Measurements from ENCODE around the gene CLASP1.
A peak's percentile ranks its signal among the peaks of the same experiment; 100 is the strongest.
"Not testable (repeated sequence)": the region's sequence is repeated elsewhere in the genome, so short reads cannot be mapped to it uniquely, and the experiment has no call there.

Gene CLASP1

DNA sequence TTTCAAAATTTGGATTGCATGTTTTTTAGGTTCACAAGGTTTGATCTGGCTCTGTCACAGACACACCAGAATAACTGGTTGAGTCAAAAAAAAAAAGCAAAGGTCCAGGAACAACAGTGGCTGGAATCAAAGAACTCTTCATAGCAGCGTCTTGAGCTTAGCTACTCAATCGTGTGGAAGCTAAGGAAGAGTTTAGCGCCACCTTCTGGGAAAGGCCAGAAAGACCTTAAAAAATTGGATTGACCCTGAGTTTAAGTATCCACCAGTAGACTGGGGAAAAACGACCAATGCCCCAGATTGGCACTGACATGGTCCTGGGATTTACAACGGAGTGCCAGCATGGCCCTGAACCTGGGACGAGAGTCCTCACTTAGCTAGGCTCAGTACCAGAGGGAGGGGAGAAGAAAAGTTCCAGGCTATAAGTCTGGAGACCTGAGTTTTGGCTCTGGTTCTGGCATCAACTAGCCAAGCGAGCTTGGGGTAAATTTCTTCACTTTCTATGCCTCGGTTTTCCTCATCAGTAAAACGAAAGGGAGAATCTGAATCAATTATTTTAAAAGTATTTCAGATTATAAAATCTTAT lies 293.1 kb downstream of the CLASP1 start:
- Mint-ChIP-seq H3K27ac (peak overlapping the region; percentile 17 to 35), H3K4me3 (no peak overlapping the region), H3K27me3 (no peaks in the 10 kb centered on the region), H3K36me3 (ENCODE audit: insufficient read depth) (peaks cover 55% of the 10 kb centered on the region), H3K4me1 (ENCODE audit: low read depth in 2 of 2) (no peaks in the 10 kb centered on the region), H3K9me3 (no peaks in the 10 kb centered on the region)
- ATAC-seq (replicated peaks) (no peak), DNase-seq (peak in 1 of 3 experiments; percentile 20)

DNA sequence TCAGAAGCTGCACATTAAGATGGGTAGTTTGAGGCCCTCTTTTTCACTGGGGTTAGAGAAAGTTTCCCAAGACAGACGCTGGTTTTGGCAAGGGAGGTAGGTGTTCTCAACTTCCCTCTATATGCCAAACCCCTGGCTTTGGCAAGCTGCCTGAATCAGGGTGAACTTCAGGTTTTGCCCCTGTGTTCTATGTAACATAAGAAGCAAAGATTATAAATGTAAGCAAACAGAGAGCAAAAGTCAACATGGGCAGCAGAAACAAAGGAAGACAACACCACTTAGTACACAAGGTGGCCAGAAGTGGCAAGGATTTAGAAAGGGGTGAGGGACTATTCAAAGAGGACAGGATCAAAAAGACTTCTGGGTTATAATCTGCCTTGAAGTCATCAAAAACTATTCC lies 293.8 kb downstream of the CLASP1 start:
- no peak overlapping the region for H3K4me3 Mint-ChIP-seq
- H3K27me3 Mint-ChIP-seq = no peaks in the 10 kb centered on the region
- H3K4me1 Mint-ChIP-seq (ENCODE audit: low read depth in 2 of 2) = no peaks in the 10 kb centered on the region
- ATAC-seq (replicated peaks) (no peak), DNase-seq (no peak)
- H3K9me3 Mint-ChIP-seq = no peaks in the 10 kb centered on the region
- no peak overlapping the region for H3K27ac Mint-ChIP-seq
- peaks cover 53% of the 10 kb centered on the region for H3K36me3 Mint-ChIP-seq (ENCODE audit: insufficient read depth)

DNA sequence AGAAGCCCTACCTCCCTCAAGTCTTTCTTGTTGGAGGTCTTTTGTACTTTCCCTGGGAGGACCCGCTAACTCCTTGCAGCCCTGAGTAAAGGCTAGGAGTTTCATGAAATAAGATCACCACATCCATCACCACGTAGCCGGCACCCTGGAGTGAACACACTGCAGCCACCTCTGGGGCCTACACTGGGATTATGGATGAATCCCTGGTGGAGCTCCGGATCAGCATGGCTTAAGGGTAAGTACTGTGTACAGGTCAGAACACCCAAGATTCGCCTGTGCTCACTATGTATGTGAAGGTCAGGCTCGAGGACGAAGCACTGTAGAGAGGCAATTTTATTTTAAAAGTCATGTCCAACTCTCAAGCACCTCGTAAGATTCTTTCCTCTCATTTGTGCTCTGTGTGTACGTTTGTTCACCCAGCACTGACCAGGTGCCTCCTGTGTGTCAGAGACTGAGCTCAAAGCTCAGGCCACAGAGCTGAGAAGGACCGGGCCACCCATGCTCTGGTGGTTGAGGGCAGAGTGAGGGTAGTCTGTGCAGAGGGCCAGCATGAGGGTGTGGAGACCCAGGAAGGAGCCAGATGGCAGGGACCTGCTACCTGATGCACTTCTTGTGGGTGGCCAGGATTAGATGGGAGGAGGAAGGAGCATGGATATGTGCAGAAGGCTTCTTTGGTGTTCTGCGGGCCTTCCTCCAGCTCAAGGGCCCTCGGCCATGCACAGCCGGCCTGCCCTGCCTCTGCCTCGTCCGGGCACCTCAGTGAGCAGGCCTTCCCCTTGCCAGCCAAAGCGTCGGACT lies 297.5 kb downstream of the CLASP1 start:
- Mint-ChIP-seq H3K27me3 (no peaks in the 10 kb centered on the region), H3K27ac (peak overlapping the region; percentile 39 to 79)

DNA sequence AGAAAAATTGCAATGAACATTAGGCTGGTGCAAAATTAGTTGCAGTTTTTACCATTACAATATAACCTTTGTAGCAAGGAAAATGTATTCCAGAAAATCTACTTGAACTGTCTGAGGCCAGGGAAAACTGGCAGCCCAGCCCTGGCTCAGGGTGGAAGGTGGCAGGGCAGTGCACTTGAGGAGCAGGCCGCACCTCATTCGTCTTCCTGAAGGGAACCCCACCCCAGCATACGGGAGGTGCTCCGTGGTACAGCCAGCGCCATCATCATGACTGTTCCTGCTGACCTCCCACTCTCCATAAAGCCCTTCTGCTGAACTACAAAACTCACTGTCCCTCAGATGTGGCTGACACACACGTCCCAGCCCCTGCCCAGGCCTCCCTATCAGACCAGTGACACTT lies 298.4 kb downstream of the CLASP1 start:
- H3K27me3 Mint-ChIP-seq = no peaks in the 10 kb centered on the region
- H3K4me3 Mint-ChIP-seq = no peak overlapping the region
- ATAC-seq (replicated peaks) (no peak), DNase-seq (no peak)
- peaks cover 63% of the 10 kb centered on the region for H3K36me3 Mint-ChIP-seq (ENCODE audit: insufficient read depth)
- peak overlapping the region; percentile 39 to 79 for H3K27ac Mint-ChIP-seq
- no peaks in the 10 kb centered on the region for H3K4me1 Mint-ChIP-seq (ENCODE audit: low read depth in 2 of 2)
- H3K9me3 Mint-ChIP-seq = no peaks in the 10 kb centered on the region

More for the DNA sequence above, 297.5 kb downstream of the CLASP1 start:
- DNase-seq (no peak), ATAC-seq (replicated peaks) (no peak)
- Mint-ChIP-seq H3K9me3 (no peaks in the 10 kb centered on the region), H3K4me1 (ENCODE audit: low read depth in 2 of 2) (no peaks in the 10 kb centered on the region), H3K36me3 (ENCODE audit: insufficient read depth) (peaks cover 59% of the 10 kb centered on the region), H3K4me3 (no peak overlapping the region)

DNA sequence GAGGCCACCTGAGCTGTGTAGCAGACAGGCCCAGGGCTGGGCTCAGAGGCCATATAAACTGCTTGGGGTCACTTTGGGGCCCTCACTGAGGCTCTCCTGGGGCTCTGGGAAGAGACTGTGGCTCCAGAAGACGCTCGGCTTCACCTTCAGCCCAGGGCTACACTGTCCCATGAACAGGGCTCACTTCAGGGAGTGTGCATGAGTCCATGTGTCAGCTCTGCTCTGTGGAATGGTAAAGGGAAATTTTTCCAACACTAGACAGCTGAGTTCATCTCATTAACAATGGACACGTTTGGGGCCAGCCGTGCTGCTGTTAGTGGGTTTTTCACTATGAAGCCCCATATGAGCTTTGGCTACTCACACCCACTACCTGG lies 298.9 kb downstream of the CLASP1 start:
- Mint-ChIP-seq H3K27me3 (no peaks in the 10 kb centered on the region), H3K27ac (peak overlapping the region in 1 of 2 donors; percentile 39), H3K9me3 (no peaks in the 10 kb centered on the region), H3K4me3 (no peak overlapping the region), H3K4me1 (ENCODE audit: low read depth in 2 of 2) (no peaks in the 10 kb centered on the region), H3K36me3 (ENCODE audit: insufficient read depth) (peaks cover 68% of the 10 kb centered on the region)
- ATAC-seq (replicated peaks) (no peak), DNase-seq (no peak)

DNA sequence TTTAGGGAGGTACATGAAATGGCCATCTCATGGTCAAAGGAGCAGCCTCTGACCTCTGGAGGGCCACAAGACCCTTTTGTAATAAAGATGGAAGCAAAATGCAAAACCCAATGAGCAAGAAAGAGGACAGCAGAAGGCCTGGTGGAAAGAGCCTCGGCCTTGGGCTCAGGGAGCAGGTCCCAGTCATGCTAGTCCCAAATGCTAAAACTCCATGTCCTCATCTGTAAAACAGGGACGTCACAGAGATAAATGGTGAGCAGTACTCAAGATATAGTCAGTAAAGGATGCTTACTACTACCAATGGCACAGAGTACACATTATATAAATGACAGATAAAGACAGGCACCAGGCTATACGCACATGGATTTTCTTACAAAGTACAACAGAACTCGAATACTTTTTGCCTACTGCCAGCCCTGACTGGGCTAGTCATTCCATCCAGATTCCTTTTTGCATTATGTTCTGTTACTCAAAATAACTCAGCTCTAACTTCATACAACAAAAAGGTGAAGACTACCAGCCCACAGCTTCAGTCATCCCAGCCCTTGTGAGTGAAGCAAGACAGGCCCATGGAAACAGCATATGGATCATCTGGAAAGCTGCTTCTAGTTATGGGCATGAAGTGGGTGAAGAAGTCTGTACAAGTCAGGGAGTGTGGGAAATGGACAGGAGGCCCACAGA lies 299.4 kb downstream of the CLASP1 start:
- no peaks in the 10 kb centered on the region for H3K27me3 Mint-ChIP-seq
- no peak for DNase-seq
- H3K36me3 Mint-ChIP-seq (ENCODE audit: insufficient read depth) = peaks cover 69% of the 10 kb centered on the region
- no peak for ATAC-seq (replicated peaks)
- no peaks in the 10 kb centered on the region for H3K4me1 Mint-ChIP-seq (ENCODE audit: low read depth in 2 of 2)
- H3K27ac Mint-ChIP-seq = no peak overlapping the region
- H3K4me3 Mint-ChIP-seq = no peak overlapping the region
- H3K9me3 Mint-ChIP-seq = no peaks in the 10 kb centered on the region

DNA sequence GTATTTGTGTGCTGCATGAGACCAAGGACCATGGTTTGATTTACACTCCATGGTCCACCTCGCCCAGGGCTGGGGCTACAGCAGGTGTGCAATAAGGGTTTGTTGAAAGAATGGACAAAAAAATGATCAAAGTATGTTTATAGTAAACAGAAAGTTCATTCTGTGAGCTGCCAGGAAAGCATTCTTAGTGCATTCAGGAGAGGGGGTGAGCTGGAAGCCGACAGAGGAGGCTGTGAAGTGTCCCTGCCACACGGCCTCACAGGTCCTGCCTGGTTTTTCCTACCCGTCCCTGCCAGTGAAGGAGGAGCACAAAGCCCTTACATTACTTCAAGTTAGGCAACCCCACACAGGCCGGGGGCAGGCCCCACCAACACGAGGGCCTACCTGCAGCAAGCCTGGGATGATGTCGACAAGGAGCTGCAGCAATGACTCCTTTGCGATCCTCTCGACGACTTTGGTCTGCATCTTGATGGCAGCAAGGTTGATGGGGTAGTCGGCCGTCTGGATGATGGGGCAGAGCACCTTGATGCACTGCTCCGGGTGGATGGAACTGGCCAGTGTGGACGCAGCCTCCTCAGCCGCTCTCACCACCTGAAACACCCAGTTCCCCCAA lies 301.0 kb downstream of the CLASP1 start:
- Mint-ChIP-seq H3K27me3 (no peaks in the 10 kb centered on the region), H3K27ac (peak overlapping the region in 1 of 2 donors; percentile 75), H3K36me3 (ENCODE audit: insufficient read depth) (peaks cover 71% of the 10 kb centered on the region)

DNA sequence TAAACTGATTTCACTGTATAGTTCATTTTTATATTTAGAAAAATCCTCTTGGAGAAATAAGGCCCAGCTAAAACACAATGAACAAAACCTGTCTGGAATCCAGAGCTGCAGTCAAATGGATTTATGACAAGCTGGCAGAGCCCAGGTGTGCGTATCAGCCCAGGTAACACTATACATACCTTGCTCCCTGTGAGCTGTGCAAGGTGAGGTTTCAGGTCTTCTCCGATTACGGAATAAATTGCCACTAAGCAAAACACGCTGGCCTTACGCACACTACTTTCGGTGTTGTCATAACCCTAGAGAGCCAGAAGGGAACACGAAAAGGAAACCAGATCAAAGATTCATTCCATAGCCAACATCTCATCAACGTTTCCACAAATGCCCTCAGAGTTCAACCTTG lies 302.4 kb downstream of the CLASP1 start:
- Mint-ChIP-seq H3K27me3 (no peaks in the 10 kb centered on the region), H3K4me3 (no peak overlapping the region), H3K36me3 (ENCODE audit: insufficient read depth) (peaks cover 70% of the 10 kb centered on the region), H3K27ac (no peak overlapping the region), H3K9me3 (no peaks in the 10 kb centered on the region), H3K4me1 (ENCODE audit: low read depth in 2 of 2) (no peaks in the 10 kb centered on the region)
- ATAC-seq (replicated peaks) (no peak), DNase-seq (no peak)

More for the DNA sequence above, 301.0 kb downstream of the CLASP1 start:
- ATAC-seq (replicated peaks) (no peak), DNase-seq (no peak)
- no peaks in the 10 kb centered on the region for H3K4me1 Mint-ChIP-seq (ENCODE audit: low read depth in 2 of 2)
- no peaks in the 10 kb centered on the region for H3K9me3 Mint-ChIP-seq
- no peak overlapping the region for H3K4me3 Mint-ChIP-seq

DNA sequence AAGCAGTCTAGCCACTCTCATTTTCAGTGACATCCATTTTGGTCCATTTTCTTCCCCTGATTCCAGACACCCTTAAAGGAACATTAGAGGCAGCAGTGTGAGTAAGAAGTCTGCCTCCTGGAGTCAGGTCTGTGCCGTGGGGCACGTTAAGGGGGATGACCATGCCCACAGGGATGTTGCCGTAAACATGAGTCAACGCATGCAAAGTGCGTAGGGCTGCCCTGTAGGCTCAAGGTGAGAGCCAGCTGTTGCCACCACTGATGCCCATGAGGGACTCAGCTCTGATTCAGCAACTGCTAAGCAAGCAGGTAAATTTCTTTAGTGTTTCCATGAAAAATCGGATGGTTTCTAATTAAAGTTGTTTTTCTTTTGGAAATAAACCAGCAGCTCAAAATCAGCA lies 302.9 kb downstream of the CLASP1 start:
- no peaks in the 10 kb centered on the region for H3K9me3 Mint-ChIP-seq
- ATAC-seq (replicated peaks) (no peak), DNase-seq (no peak)
- H3K27ac Mint-ChIP-seq = no peak overlapping the region
- no peak overlapping the region for H3K4me3 Mint-ChIP-seq
- H3K27me3 Mint-ChIP-seq = no peaks in the 10 kb centered on the region
- peaks cover 69% of the 10 kb centered on the region for H3K36me3 Mint-ChIP-seq (ENCODE audit: insufficient read depth)
- no peaks in the 10 kb centered on the region for H3K4me1 Mint-ChIP-seq (ENCODE audit: low read depth in 2 of 2)

DNA sequence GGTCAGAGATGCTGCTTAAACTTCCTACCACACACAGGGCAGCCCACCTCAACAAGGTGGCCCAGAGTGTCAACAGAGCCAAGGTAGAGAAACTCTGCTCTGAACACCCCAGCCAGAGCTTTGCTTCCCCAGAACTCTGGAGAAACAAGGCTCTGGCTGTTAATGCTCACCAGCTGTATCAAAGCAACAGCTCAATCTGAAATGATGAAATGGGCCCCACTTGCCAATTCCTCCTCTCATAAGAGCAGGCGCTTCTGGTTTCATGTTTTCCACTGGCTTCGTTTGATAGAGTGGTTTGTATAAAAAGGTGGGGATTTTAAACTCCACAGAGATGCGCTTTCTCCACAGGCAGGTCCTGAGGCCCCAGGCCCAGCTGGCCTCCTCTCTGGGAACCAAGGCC lies 303.4 kb downstream of the CLASP1 start:
- H3K36me3 Mint-ChIP-seq (ENCODE audit: insufficient read depth) = peaks cover 70% of the 10 kb centered on the region
- ATAC-seq (replicated peaks) (no peak), DNase-seq (no peak)
- no peak overlapping the region for H3K4me3 Mint-ChIP-seq
- H3K27me3 Mint-ChIP-seq = no peaks in the 10 kb centered on the region
- no peaks in the 10 kb centered on the region for H3K4me1 Mint-ChIP-seq (ENCODE audit: low read depth in 2 of 2)
- H3K27ac Mint-ChIP-seq = no peak overlapping the region
- H3K9me3 Mint-ChIP-seq = no peaks in the 10 kb centered on the region

DNA sequence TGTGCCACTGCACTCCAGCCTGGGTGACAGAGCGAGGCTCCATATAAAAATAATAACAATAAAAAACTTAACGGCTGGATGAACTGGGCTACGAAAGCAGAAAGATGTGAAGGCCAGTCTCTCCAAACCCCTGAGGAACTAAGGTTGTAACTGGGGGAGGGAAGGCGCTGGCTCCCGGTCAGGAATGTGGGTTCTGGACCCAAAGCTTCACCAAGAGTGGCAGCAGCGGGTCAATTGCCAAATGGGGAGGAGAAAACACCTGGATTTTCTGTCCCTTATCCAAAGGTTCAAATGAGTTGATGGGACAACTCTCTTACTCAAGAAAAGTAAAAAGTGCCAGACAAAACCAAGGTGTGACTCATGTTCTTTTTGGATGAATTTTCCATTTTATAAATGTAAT lies 304.2 kb downstream of the CLASP1 start:
- H3K36me3 Mint-ChIP-seq (ENCODE audit: insufficient read depth) = peaks cover 71% of the 10 kb centered on the region
- no peaks in the 10 kb centered on the region for H3K27me3 Mint-ChIP-seq
- no peak for ATAC-seq (replicated peaks)
- H3K4me1 Mint-ChIP-seq (ENCODE audit: low read depth in 2 of 2) = no peaks in the 10 kb centered on the region
- no peak overlapping the region for H3K4me3 Mint-ChIP-seq
- H3K27ac Mint-ChIP-seq = no peak overlapping the region
- no peak for DNase-seq
- H3K9me3 Mint-ChIP-seq = no peaks in the 10 kb centered on the region

DNA sequence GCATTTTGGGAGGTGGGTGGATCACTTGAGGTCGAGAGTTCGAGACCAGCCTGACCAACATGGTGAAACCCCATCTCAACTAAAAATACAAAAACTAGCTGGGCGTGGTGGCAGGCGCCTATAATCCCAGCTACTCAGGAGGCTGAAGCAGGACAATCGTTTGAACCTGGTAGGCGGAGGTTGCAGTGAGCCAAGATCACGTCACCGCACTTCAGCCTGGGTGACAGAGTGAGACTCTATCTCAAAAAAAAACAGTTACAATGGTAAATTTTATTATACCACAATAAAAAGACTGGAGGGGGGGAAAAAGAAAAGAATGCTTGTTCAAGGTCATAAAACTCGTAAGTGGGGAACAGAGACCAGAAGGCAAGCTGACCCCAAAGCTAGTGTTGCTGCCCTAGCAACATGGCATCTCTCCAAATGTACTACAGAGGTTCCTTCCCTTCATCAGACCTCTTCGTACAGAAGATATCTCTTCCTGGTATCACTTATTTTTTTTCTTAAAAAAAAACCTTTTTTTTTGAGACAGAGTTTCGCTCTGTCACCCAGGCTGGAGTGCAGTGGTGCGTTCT lies 305.3 kb downstream of the CLASP1 start:
- ATAC-seq (replicated peaks); H3K27me3 Mint-ChIP-seq; H3K4me3 Mint-ChIP-seq; DNase-seq; H3K9me3 Mint-ChIP-seq; H3K4me1 Mint-ChIP-seq (ENCODE audit: low read depth in 2 of 2): not testable (repeated sequence)
- H3K36me3 Mint-ChIP-seq (ENCODE audit: insufficient read depth) = peaks cover 73% of the 10 kb centered on the region
- H3K27ac Mint-ChIP-seq = peak overlapping the region in 1 of 2 donors; percentile 10

DNA sequence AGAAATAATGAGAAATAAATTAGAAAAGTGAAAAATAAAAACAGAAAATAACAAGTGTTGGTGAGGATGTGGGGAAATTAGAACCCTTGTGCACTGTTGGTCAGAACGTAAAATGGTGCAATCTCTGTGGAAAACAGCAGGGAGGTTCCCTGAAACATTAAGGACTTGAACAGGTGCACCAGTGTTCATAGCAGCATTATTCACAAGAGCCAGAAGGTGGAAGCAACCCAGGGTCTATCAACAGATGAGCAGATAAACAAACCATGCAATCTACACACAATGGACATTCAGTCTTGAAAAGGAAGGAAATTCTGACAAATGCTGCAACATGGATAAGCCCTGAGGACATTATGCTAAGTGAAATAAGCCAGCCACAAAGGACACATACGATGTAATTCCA lies 306.1 kb downstream of the CLASP1 start:
- Mint-ChIP-seq H3K27ac (peak overlapping the region in 1 of 2 donors; percentile 10), H3K36me3 (ENCODE audit: insufficient read depth) (peaks cover 66% of the 10 kb centered on the region), H3K4me3 (no peak overlapping the region), H3K4me1 (ENCODE audit: low read depth in 2 of 2) (no peaks in the 10 kb centered on the region), H3K27me3 (no peaks in the 10 kb centered on the region), H3K9me3 (no peaks in the 10 kb centered on the region)
- no peak for DNase-seq
- ATAC-seq (replicated peaks) = no peak

Data from effector memory CD8-positive, alpha-beta T cell (primary cell).